CD4-positive, alpha-beta T cell treated with Interleukin-6 for 4 hours (primary cell): ENCODE results near the gene UNC13A.

ENCODE experiments used
- DNase-seq: peaks from one replicate; pipeline ENCODE4 v3.0.0-alpha.2; 2020; ENCODE audit warnings: mixed read lengths

The UNC13A gene

DNA sequence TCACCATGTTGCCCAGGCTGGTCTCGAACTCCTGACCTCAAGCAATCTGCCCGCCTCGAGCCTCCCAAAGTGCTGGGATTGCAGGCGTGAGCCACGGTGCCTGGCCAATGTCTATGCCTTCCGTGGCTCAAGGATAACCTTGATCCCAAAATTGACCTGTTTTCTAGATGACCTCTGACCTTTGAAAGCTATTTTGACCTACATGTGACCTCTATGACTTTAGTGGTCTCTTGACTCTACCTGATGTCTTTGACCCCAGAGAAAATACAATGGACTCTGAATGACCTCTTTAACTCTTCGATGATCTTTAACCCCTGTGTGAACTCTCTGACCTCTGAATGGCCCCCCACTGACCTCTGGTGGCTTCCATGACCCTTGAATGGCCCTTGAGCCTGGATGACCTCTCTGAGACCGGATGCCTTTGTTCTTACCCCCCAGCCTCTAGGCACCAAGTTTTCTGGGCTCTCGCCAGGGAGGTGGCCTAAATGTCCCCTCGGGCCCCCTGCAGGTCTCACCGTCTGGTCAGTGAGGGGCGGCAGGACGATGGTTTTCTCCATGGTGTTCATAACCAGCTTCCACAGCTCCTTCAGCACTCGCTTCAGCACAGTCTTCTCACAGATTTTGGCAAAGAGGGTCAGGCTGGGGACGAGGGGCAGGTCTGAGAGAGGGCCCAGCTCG, 63.7 kb downstream of the UNC13A start:
- no peak for DNase-seq

GRCh38 chr19:17623224-17623935, 64.8 kb downstream of the UNC13A start:
- no peak for DNase-seq

GRCh38 chr19:17620696-17621095, 67.5 kb downstream of the UNC13A start:
- no peak for DNase-seq

DNA sequence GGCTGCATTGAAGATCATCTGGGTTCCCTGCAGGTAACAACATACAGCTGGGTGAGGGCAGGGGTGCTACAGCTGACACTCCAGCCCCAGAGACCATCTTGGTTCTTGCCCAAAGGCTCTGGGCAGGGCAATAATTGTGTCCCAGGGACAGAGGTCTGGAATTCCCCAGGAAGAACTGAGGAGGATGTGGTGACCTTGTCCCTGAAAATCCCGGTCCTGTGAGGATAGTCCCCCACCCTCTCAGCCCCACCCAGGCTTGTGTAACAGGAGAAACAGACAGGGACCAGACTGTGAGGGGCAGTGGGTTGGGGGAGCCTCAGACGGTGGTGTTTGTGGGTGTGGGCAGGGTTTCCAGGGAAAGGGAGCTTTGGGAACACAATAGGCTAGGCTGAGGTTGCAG, 69.2 kb downstream of the UNC13A start:
- DNase-seq: no peak

DNA sequence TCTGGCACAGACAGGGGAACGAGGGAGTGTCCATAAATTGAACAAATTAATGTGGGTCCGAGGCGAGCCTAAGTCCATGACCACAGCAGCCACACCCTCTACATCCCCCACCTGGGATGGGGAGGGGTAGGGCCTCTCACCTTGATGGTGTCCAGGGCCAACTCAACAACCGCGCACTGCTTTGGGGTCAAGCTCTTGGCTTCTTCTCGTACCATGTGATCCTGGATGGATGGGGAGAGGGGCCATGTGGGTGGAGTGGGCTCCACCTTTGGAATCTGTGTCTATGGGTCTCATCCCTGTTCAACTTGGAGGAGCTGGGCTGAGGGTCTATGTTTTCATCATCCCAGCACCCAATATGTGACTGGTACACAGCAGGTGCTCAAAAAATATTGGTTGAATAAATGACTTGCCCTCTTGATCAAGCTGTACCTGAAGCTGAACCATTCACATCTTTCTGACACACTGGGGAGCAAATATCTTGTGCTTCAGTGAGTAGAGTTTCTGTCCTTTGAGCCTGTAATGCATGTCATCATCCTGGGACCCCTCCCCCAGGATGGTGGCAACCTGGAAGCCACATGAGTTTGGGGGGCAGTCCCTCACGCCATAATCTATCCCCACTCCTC, 69.8 kb downstream of the UNC13A start:
- DNase-seq: no peak

DNA sequence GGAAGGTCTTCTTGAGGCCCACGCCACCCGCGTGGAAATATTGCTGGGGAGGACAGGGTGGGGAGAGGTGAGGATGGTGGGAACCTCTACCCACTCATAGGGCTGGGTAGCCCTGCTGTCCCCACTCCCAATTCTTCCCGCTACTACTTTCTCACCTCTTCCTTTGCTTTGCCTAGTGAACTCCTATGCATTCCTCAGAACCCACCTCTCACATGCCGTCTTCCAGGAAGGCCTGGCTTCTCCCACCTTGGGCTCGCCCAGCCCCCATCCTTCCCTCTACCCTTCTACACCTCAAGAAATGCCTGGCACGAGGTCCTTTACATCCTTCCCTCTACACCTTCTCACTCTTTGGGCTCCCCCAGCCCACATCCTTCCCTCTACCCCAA, 70.4 kb downstream of the UNC13A start:
- DNase-seq: no peak

GRCh38 chr19:17616961-17617806, 71.0 kb downstream of the UNC13A start:
- no peak for DNase-seq

DNA sequence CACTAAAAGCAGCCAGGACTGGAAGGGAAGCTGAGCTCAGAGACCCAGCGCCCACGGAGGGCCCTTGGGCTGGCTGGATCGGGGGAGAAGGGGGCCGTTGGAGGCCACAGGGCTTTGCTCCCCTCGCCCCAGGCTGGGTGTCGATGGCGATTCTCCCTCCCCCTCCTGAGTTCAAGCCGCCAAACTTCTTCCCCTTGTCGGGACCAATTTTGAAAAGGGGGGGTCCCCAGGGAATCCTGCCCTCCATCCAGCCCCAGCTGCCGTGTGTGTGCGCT, 71.5 kb downstream of the UNC13A start:
- no peak for DNase-seq

GRCh38 chr19:17615889-17616685, 72.1 kb downstream of the UNC13A start:
- no peak for DNase-seq

GRCh38 chr19:17614476-17614875, 73.7 kb downstream of the UNC13A start:
- DNase-seq: no peak

- DNase-seq: no peak
Measured at GRCh38 chr19:17611462-17612244, 76.5 kb downstream of the UNC13A start.

- DNase-seq: no peak
Measured at GRCh38 chr19:17610384-17610783, 77.8 kb downstream of the UNC13A start.

GRCh38 chr19:17607936-17608335, 80.2 kb downstream of the UNC13A start:
- no peak for DNase-seq

GRCh38 chr19:17606590-17607185, 81.5 kb downstream of the UNC13A start:
- DNase-seq: no peak

DNA sequence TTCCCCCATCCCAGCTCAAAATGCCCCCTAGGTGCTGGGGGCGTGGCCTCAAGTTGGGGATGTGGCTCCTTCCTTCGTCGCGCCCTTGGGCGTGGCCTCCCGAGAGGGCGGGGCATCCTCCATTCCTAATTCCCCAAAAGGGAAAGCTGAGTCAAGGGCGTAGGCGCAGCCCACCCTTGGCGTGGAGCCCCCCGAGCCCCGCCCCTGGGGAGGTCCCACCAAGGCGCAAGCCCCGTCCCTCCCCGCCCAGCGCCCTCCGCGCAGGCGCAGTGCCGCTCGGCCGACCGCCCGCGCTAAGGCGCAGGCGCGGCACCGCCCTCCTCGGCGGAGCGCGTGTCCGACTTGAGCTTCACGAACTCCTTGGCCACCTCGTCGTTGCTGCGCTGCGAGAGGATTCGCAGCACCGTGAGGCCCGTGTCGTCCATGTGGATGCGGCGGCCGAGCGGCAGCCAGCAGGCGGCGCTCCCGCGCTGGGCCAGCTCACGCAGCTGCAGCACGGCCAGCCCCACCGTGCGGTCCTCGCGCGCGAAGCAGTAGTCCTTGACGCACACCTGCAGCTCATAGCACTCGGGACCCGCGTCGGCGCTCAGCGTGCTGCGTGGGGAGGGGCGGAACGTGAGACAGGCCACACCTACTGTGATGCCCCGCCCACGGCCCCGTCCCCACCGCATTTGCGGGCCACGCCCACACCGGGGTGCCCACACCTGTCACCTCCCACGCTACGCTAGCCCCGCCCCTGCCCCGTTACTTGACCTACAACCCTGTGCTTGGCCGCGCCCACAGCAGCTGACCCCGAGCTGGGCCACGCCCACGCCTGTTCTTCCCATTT, 82.2 kb downstream of the UNC13A start:
- peak; percentile 82 for DNase-seq

DNA sequence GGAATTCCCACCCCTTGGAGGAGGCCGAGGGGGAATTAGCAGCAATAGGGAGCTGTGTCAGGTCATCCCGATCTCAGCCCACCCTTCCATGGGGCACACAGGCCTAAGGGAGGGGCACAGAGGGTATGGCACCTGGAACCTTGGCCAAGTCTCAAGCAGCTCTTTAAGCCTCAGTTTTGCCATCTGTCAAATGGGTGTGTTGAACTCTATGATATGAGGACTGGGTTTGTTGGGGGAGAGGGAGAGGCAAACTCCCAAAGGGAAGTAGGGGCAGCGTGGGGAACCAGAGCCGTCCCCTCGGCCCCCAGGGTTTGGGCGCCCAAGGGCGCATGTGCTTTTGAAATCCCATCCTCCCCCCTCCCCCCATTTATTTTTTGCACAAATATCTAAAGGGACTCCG, 83.0 kb downstream of the UNC13A start:
- DNase-seq: no peak

DNA sequence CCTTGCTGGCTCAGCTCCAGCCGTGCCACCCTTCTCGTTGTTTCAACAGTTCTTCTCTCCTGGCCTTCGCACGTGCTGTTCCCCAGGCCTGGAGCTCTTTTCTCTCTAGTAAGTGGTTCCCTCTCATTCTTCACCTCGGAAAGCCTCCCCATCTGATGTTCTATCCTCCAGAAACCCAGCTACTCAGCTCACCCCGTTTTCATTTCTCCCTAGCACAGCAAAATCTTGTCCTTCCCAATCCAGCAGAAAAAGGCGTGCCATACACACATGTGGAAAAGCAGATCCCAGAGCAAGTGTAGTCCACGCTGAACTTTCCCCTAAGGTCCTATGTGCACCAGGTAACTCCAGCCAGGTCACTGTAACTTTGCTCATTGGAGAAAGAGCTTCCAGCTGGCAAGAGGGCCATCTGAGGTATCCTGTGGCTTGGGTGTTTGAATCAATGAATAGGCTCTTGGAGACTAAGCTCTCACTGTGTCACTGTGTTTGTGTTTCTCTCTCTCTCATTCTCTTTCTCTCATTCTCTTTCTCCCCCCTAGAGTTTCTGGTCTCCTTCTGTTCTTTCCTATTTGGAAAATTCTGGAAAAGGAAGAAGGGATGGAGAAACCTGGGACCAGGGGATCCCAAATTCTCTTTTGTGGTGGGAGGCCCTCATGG, 83.7 kb downstream of the UNC13A start:
- no peak for DNase-seq

DNA sequence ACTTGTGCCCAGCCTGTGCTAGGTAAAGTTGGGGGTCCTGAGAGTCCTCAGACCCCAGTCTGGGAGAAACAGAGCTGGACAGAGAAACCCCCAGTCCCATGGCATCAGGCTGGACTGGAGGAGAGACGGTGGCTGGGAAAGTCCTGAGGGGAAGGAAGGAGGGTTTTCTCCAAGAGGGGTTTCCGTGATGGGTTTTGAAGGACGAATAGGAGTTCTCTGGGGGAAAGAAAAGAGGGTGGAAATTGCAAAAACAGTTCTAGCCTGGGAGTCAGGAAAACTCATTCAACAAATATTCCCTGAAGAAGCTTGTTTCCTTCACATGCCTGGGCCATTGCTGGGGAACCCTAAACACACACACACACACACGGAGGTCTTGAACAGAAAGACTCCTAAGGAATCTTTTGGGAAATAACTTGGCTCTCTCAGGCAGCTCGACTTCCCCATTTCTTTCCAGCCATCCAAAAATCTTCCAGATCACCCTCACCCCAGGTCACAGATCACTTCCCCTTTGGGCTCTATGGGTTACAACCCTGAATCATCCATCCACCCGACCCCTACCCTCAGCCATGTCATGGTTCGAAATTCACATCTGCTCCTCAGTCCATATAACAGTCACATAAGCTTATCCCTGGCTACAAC, 85.2 kb downstream of the UNC13A start:
- no peak for DNase-seq

- DNase-seq: no peak
Measured at GRCh38 chr19:17602217-17602616, 85.9 kb downstream of the UNC13A start.
